ENCODE data around the gene PRKACG. TPM values are rescaled to one million over a fixed set of nuclear protein-coding genes. Genes with fewer than 3 reads are reported as not detected.

Gene PRKACG
- total and polyA plus RNA-seq, 4 donors, result not detected

- H3K9ac ChIP-seq (ENCODE audit: insufficient read depth in 1 of 2, low read length in 2 of 2), result no peak overlapping the region
- DNase-seq, result peak in 2 of 3 donors; percentile 25 to 55
- H3K9me3 ChIP-seq (ENCODE audit: control insufficient read depth in 4 of 4, insufficient read depth in 3 of 4, low read length in 3 of 4), result no peaks in the 10 kb centered on the region
- no peak for TF ChIP-seq CTCF (IDR thresholded peaks at IDR 0.05; ENCODE audit: control extremely low read depth, extremely low read depth)
- no peaks in the 10 kb centered on the region for H3K27me3 ChIP-seq (ENCODE audit: control insufficient read depth in 3 of 3, insufficient read depth in 3 of 3, low read length in 2 of 3)
- 43 to 60% methylated on average over 5 of the region's 5 CpGs for WGBS, 2 donors
- no peak overlapping the region for H3K4me3 ChIP-seq
- ATAC-seq (ENCODE audit: insufficient read depth, low FRiP score), result no peak
- H3K36me3 ChIP-seq (ENCODE audit: control insufficient read depth in 4 of 4, insufficient read depth in 4 of 4, low read length in 4 of 4), result no peaks in the 10 kb centered on the region
- H3K27ac ChIP-seq (ENCODE audit: low read depth in 1 of 2, low read length in 1 of 2), result peak overlapping the region; percentile 44 to 69
- peaks cover 0 to 23% (median 3%) of the 10 kb centered on the region in 5 donors for H3K4me1 ChIP-seq (ENCODE audit: control insufficient read depth in 5 of 5, insufficient read depth in 5 of 5, low read length in 5 of 5)
Measured at GRCh38 chr9:68998812-68999211, 15.1 kb downstream of the PRKACG start.

DNA sequence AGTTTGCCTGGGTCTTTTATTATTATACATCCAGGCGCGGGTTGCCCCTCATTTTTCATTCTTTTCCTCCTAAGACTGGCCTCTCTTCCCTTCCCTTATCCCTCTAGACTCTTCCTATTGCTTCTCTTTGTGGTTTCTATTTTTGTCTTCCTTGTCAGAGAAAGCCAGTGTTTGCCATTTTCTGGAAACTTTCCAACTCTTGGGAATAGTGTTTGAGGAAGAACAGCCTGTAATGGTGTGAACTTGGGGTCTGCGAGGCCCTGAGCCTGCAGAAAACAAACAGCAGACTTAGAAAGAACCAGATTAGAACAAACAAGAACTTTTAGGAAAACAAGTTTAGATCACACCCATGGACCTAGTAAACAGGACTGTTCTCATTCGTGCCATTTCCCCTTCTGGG is 15.5 kb downstream of the PRKACG start:
- Histone ChIP-seq H3K27me3 (ENCODE audit: control insufficient read depth in 3 of 3, insufficient read depth in 3 of 3, low read length in 2 of 3) (no peaks in the 10 kb centered on the region), H3K36me3 (ENCODE audit: control insufficient read depth in 4 of 4, insufficient read depth in 4 of 4, low read length in 4 of 4) (no peaks in the 10 kb centered on the region), H3K4me3 (no peak overlapping the region), H3K9ac (ENCODE audit: insufficient read depth in 1 of 2, low read length in 2 of 2) (no peak overlapping the region), H3K9me3 (ENCODE audit: control insufficient read depth in 4 of 4, insufficient read depth in 3 of 4, low read length in 3 of 4) (no peaks in the 10 kb centered on the region), H3K27ac (ENCODE audit: low read depth in 1 of 2, low read length in 1 of 2) (peak overlapping the region; percentile 44 to 69), H3K4me1 (ENCODE audit: control insufficient read depth in 5 of 5, insufficient read depth in 5 of 5, low read length in 5 of 5) (peaks cover 0 to 23% (median 3%) of the 10 kb centered on the region in 5 donors)
- TF ChIP-seq CTCF (IDR thresholded peaks at IDR 0.05; ENCODE audit: control extremely low read depth, extremely low read depth), result no peak
- ATAC-seq (ENCODE audit: insufficient read depth, low FRiP score) (no peak), DNase-seq (peak in 2 of 3 donors; percentile 68 to 79)
- WGBS, 2 donors, result 52 to 59% methylated on average over 4 of the region's 4 CpGs

DNA sequence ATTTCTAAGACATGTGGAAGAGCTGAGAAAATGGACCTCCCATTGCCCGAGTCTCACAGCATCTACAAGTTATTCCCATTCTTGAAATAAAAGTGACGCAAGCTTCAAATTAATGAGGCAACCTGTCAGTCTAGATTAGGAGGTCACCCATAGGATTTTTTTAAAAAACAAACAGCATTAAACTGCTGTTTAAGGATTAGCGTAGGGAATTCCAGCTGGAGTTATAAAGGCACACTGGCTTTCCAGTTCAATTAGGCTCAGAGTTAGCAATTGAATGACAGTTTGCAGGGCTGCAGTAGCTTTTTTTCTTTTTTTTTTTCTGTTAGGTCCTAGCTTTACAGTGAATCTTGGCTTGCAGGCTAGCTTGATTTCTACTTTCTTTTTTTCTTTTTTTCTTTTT is 16.2 kb downstream of the PRKACG start:
- TF ChIP-seq CTCF (IDR thresholded peaks at IDR 0.05; ENCODE audit: control extremely low read depth, extremely low read depth), result no peak
- no peak overlapping the region for H3K27ac ChIP-seq (ENCODE audit: low read depth in 1 of 2, low read length in 1 of 2)
- WGBS, 2 donors, result 69 to 72% methylated on average over 3 of the region's 3 CpGs
- no peak overlapping the region for H3K9ac ChIP-seq (ENCODE audit: insufficient read depth in 1 of 2, low read length in 2 of 2)
- no peaks in the 10 kb centered on the region for H3K36me3 ChIP-seq (ENCODE audit: control insufficient read depth in 4 of 4, insufficient read depth in 4 of 4, low read length in 4 of 4)
- peaks cover 0 to 23% (median 3%) of the 10 kb centered on the region in 5 donors for H3K4me1 ChIP-seq (ENCODE audit: control insufficient read depth in 5 of 5, insufficient read depth in 5 of 5, low read length in 5 of 5)
- H3K27me3 ChIP-seq (ENCODE audit: control insufficient read depth in 3 of 3, insufficient read depth in 3 of 3, low read length in 2 of 3), result no peaks in the 10 kb centered on the region
- ATAC-seq (ENCODE audit: insufficient read depth, low FRiP score), result no peak
- no peak for DNase-seq
- H3K4me3 ChIP-seq, result no peak overlapping the region
- no peaks in the 10 kb centered on the region for H3K9me3 ChIP-seq (ENCODE audit: control insufficient read depth in 4 of 4, insufficient read depth in 3 of 4, low read length in 3 of 4)

GRCh38 chr9:68996462-68996861 is 17.5 kb downstream of the PRKACG start:
- ATAC-seq (ENCODE audit: insufficient read depth, low FRiP score) (no peak), DNase-seq (no peak)
- no peak for TF ChIP-seq CTCF (IDR thresholded peaks at IDR 0.05; ENCODE audit: control extremely low read depth, extremely low read depth)
- H3K27me3 ChIP-seq (ENCODE audit: control insufficient read depth in 3 of 3, insufficient read depth in 3 of 3, low read length in 2 of 3), result no peaks in the 10 kb centered on the region
- WGBS, 2 donors, result 42 to 58% methylated on average over 5 of the region's 5 CpGs
- H3K4me3 ChIP-seq, result no peak overlapping the region
- no peak overlapping the region for H3K9ac ChIP-seq (ENCODE audit: insufficient read depth in 1 of 2, low read length in 2 of 2)
- H3K9me3 ChIP-seq (ENCODE audit: control insufficient read depth in 4 of 4, insufficient read depth in 3 of 4, low read length in 3 of 4), result no peaks in the 10 kb centered on the region
- H3K27ac ChIP-seq (ENCODE audit: low read depth in 1 of 2, low read length in 1 of 2), result peak overlapping the region in 1 of 2 donors; percentile 7
- peaks cover 0 to 3% (median 0%) of the 10 kb centered on the region in 4 donors for H3K36me3 ChIP-seq (ENCODE audit: control insufficient read depth in 4 of 4, insufficient read depth in 4 of 4, low read length in 4 of 4)
- H3K4me1 ChIP-seq (ENCODE audit: control insufficient read depth in 5 of 5, insufficient read depth in 5 of 5, low read length in 5 of 5), result peaks cover 0 to 23% (median 3%) of the 10 kb centered on the region in 5 donors
